Gastroesophageal sphincter (tissue), 4 donors: ENCODE measurements around the gene SPACDR. TPM values are rescaled to one million over a fixed set of nuclear protein-coding genes. Genes with fewer than 3 reads are reported as not detected.

Source experiments
- ATAC-seq: fragments of 150-250 bp; one replicate; pipeline ENCODE4 v1.9.1; 2016; ENCODE audit warnings: mild to moderate bottlenecking, moderate library complexity
- H3K27ac ChIP-seq, 4 donors: fragments of 200-600 bp; sonication (generic) in 3 of 4; 1 replicate in 3 of 4; 2 replicates in 1 of 4; pipeline ENCODE4 v1.5.1; 2016 to 2019
- H3K27me3 ChIP-seq: fragments of 200-600 bp; sonication (generic); one replicate; pipeline ENCODE4 v1.5.1; 2019
- H3K36me3 ChIP-seq, 2 donors: fragments of 200-600 bp; sonication (generic); one replicate each; pipeline ENCODE4 v1.5.1; 2019; ENCODE audit warnings: control low read depth in 1 of 2
- H3K4me1 ChIP-seq, 3 donors: fragments of 200-600 bp; sonication (generic); 1 replicate in 2 of 3; 2 replicates in 1 of 3; pipeline ENCODE4 v1.5.1; 2016 to 2019; ENCODE audit warnings: control low read depth in 2 of 3
- H3K4me3 ChIP-seq, 2 donors: fragments of 200-600 bp; sonication (generic); one replicate each; pipeline ENCODE4 v1.5.1; 2019; ENCODE audit warnings: mild to moderate bottlenecking in 1 of 2, moderate library complexity in 1 of 2
- H3K9me3 ChIP-seq, 3 donors: fragments of 200-600 bp; sonication (generic); one replicate each; pipeline ENCODE4 v1.5.1; 2017 to 2019; ENCODE audit warnings: control low read depth in 2 of 3
- CTCF ChIP-seq, 4 experiments: fragments of 200-600 bp in 2 of 4; fragments of 450-650 bp in 2 of 4; sonication (generic) in 1 of 4; IDR thresholded peaks; one replicate each; pipeline ENCODE4 v1.5.1; 2017 to 2019; ENCODE audit warnings: antibody characterized with exemption in 4 of 4, mild to moderate bottlenecking in 2 of 4, moderate library complexity in 2 of 4
- EP300 ChIP-seq: sonication (generic); formaldehyde crosslinking; IDR thresholded peaks from one replicate; pipeline ENCODE4 v1.6.1; 2017; ENCODE audit warnings: antibody characterized with exemption, mild to moderate bottlenecking
- POLR2A ChIP-seq, 2 donors: fragments of 450-650 bp; IDR thresholded peaks; one replicate each; pipeline ENCODE4 v1.6.1; 2017; ENCODE audit warnings: antibody characterized with exemption in 2 of 2, mild to moderate bottlenecking in 2 of 2, moderate library complexity in 1 of 2
- POLR2AphosphoS5 ChIP-seq: sonication (generic); formaldehyde crosslinking; IDR thresholded peaks from one replicate; pipeline ENCODE4 v1.6.1; 2017; ENCODE audit warnings: antibody characterized with exemption
- WGBS, 2 donors: methylation state at CpG; one replicate each; pipeline ENCODE4 v1.1.5; 2018; ENCODE audit warnings: low coverage in 1 of 2; 5-methylcytosine and 5-hydroxymethylcytosine counted together
- total RNA-seq, 4 donors: library from RNA; depleted of rRNA; stranded (reverse); fragments of >200 nt; gene quantifications; one replicate each; pipeline ENCODE4 v1.1.0, GENCODE V29; 2016

SPACDR gene
- total RNA-seq, 4 donors from 2014 or later = 0.67 TPM; not detected in 3

GRCh38 chr7:100471021-100471420 lies 7.0 kb upstream of the SPACDR start:
- H3K27ac ChIP-seq = peak overlapping the region in 1 of 4 donors; percentile 68

DNA sequence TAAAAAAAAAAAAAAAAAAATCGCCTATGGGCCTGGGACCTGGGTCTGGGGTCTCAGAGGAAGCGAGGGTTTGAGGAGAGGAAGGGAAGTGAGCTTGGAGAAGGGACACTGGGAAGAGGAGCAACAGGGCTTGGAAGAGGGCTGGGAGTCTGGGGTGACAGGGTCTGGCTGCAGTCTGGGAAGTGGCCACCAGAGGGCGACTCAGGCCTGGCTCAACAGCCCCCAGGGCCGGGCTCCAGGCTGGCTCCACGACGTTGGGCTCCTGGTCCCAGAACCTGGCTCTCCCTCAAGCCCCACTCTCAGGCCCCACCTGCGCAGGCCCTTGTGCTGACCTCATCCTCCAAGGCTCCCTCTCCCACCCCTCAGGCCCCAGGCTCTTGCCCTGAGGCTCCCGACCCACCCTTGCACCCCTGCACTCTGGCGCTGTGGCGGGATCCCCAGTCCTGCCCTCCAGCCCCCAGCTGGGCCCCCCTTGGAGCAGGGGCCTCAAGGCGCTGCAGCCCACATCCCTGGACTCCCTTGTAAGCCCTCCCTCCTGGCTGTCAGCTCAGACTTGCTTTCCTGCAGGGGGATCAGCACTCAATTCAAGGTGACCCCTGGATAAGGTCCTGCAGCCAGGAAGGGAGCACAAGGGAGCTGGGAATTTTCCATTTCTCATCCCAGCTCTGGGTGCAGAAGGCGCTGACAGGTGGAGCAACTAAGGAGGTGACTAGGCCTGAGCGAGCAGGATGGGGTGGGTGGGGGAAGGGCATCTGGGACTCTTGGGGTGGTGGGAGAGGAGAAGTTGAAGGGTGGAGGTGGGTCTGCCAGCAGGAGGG lies 5.4 kb upstream of the SPACDR start:
- no peak overlapping the region for H3K4me3 ChIP-seq
- H3K27me3 ChIP-seq = no peaks in the 10 kb centered on the region
- ATAC-seq = peak; percentile 82
- TF ChIP-seq CTCF (IDR thresholded peaks at IDR 0.05) (peak in 3 of 4 experiments; percentile 94 to 99 (median 99)), EP300 (no peak), POLR2A (IDR thresholded peaks at IDR 0.05) (no peak), POLR2AphosphoS5 (peak; percentile 5)
- 0 to 7% methylated on average over 2 to 8 of the region's 13 CpGs for WGBS, 2 donors
- H3K27ac ChIP-seq = peak overlapping the region in 3 of 4 donors; percentile 42 to 74 (median 67)
- peaks cover 0 to 71% of the 10 kb centered on the region in 2 donors for H3K36me3 ChIP-seq
- H3K4me1 ChIP-seq = peaks cover 3 to 92% (median 33%) of the 10 kb centered on the region in 3 donors
- H3K9me3 ChIP-seq = no peaks in the 10 kb centered on the region

More at GRCh38 chr7:100471021-100471420, 7.0 kb upstream of the SPACDR start:
- Histone ChIP-seq H3K4me3 (no peak overlapping the region), H3K9me3 (no peaks in the 10 kb centered on the region), H3K27me3 (no peaks in the 10 kb centered on the region), H3K36me3 (peaks cover 0 to 77% of the 10 kb centered on the region in 2 donors), H3K4me1 (peaks cover 3 to 96% (median 41%) of the 10 kb centered on the region in 3 donors)
- TF ChIP-seq CTCF (IDR thresholded peaks at IDR 0.05) (no peak), EP300 (no peak), POLR2AphosphoS5 (no peak), POLR2A (IDR thresholded peaks at IDR 0.05) (no peak)
- 100% methylated on average over 1 of the region's 4 CpGs; no CpG with 5 or more reads in 1 of the 2 donors for WGBS, 2 donors
- no peak for ATAC-seq

DNA sequence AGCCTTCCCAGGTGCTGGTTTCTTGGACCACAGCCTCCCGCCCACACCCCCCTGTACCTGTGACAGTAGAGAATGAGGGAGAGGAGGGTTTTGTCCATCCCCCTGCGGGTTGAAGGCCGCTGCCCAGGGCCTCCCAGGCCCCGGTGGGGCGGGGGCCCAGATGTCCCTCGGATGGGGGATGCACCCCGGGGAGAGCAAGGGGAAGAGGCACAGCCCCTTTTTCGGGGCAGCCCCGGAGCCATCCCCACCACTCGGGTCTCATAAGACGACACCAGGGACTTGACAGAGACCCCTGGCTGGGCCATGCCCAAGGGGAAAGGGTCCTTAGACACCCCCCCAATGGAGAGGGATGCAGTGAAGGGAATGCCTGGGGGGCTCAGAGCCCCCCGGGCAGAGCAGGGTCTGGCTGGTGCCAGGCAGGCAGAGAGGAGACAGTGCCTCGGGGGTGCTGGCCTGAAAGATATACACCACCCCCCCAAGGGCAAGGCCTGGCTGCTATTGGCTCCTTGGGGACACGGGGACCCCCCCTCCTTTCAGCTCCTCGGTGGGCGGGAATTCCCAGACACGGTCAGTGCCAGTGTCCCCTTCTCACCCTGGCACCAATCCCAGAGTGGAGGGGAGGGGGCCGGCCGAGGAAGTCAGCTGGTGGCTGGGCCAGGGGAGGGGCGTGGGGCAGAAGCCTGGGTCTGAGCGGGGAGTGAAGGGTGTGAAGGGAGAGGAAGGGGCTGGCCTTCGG lies 3.7 kb upstream of the SPACDR start:
- 0% methylated on average over 2 of the region's 22 CpGs; no CpG with 5 or more reads in 1 of the 2 donors for WGBS, 2 donors
- peaks cover 3 to 83% (median 25%) of the 10 kb centered on the region in 3 donors for H3K4me1 ChIP-seq
- H3K9me3 ChIP-seq = no peaks in the 10 kb centered on the region
- H3K27ac ChIP-seq = peak overlapping the region in 2 of 4 donors; percentile 64 to 75
- H3K4me3 ChIP-seq = peak overlapping the region in 1 of 2 donors; percentile 38
- ATAC-seq = no peak
- no peak for TF ChIP-seq EP300
- peak; percentile 5 for TF ChIP-seq POLR2AphosphoS5
- no peaks in the 10 kb centered on the region for H3K27me3 ChIP-seq
- H3K36me3 ChIP-seq = peaks cover 0 to 61% of the 10 kb centered on the region in 2 donors

- 56 to 64% methylated on average over 4 to 8 of the region's 32 CpGs for WGBS, 2 donors
- H3K27ac ChIP-seq = peak overlapping the region in 3 of 4 donors; percentile 60 to 75 (median 64)
- ATAC-seq = no peak
- peaks cover 0 to 59% of the 10 kb centered on the region in 2 donors for H3K36me3 ChIP-seq
- no peaks in the 10 kb centered on the region for H3K9me3 ChIP-seq
- H3K27me3 ChIP-seq = no peaks in the 10 kb centered on the region
- TF ChIP-seq POLR2A (IDR thresholded peaks at IDR 0.05) (no peak), POLR2AphosphoS5 (no peak), EP300 (no peak), CTCF (IDR thresholded peaks at IDR 0.05) (no peak)
- peaks cover 3 to 74% (median 19%) of the 10 kb centered on the region in 3 donors for H3K4me1 ChIP-seq
- peak overlapping the region in 1 of 2 donors; percentile 38 for H3K4me3 ChIP-seq
Measured at GRCh38 chr7:100466653-100467605, 2.9 kb upstream of the SPACDR start.
